ENCODE data around the gene ZNF608. TPM values are rescaled to one million over a fixed set of nuclear protein-coding genes. Genes with fewer than 3 reads are reported as not detected.
A peak's percentile ranks its signal among the peaks of the same experiment; 100 is the strongest.

The ZNF608 gene
- total and polyA plus RNA-seq, 2 experiments from 2014 or later: 12.4 to 30.0 TPM

DNA sequence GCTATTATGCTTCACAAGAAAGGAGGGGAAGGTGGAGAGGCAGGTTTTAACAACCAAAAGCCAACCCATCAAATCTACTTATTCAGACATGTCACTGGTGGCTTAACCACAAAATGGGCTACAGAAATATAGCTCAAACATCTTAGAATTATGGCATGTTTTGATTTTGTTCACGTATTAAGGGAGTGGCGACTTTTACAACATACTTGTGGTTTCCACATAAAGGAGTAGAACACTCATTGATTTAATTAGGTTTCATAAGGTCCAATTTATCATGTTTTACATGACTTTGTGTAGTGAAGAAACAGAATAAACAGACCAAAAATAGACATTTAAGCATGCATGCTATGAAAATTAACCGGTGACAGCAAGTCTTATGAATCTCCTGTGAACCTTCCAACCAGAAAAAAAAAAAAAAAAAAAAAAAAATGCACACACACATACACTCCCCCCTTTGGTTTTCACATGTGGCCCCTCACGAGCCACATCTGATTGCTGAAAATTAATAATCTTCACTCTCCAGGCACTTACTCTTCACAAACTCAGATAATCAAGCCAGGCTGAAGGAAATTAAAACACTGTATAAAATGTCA, 5.4 kb downstream of the ZNF608 start:
- H3K27me3 ChIP-seq: no peaks in the 10 kb centered on the region
- no peaks in the 10 kb centered on the region for H3K9me2 ChIP-seq (replicated peaks; ENCODE audit: insufficient read depth)
- H3K9me3 ChIP-seq (ENCODE audit: low read depth): no peaks in the 10 kb centered on the region
- WGBS (ENCODE audit: low lambda C conversion rate, missing lambda C conversion rate): 71% methylated on average over 4 of the region's 4 CpGs
- peak overlapping the region; percentile 91 for H3K27ac ChIP-seq
- TF ChIP-seq EZH2 (IDR thresholded peaks at IDR 0.05; ENCODE audit: borderline replicate concordance): no peak
- TF ChIP-seq, protein P1, sequence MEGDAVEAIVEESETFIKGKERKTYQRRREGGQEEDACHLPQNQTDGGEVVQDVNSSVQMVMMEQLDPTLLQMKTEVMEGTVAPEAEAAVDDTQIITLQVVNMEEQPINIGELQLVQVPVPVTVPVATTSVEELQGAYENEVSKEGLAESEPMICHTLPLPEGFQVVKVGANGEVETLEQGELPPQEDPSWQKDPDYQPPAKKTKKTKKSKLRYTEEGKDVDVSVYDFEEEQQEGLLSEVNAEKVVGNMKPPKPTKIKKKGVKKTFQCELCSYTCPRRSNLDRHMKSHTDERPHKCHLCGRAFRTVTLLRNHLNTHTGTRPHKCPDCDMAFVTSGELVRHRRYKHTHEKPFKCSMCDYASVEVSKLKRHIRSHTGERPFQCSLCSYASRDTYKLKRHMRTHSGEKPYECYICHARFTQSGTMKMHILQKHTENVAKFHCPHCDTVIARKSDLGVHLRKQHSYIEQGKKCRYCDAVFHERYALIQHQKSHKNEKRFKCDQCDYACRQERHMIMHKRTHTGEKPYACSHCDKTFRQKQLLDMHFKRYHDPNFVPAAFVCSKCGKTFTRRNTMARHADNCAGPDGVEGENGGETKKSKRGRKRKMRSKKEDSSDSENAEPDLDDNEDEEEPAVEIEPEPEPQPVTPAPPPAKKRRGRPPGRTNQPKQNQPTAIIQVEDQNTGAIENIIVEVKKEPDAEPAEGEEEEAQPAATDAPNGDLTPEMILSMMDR (IDR thresholded peaks at IDR 0.05; ENCODE audit: poor library complexity): no peak
- TF ChIP-seq EZH2phosphoT487 (IDR thresholded peaks at IDR 0.05; ENCODE audit: low read depth, severe bottlenecking, unreplicated experiment): no peak
- H3K4me3 ChIP-seq: no peak overlapping the region
- H2AFZ ChIP-seq: no peak overlapping the region
- no peaks in the 10 kb centered on the region for H3K36me3 ChIP-seq (replicated peaks; ENCODE audit: insufficient read depth, low read depth)
- H3K79me2 ChIP-seq: peaks cover 90% of the 10 kb centered on the region
- peak overlapping the region; percentile 78 for H3K4me2 ChIP-seq
- no peak for DNase-seq (ENCODE audit: low spot score)
- H4K20me1 ChIP-seq (ENCODE audit: insufficient read depth, poor library complexity, severe bottlenecking): no peaks in the 10 kb centered on the region
- peaks cover 59% of the 10 kb centered on the region for H3K4me1 ChIP-seq (ENCODE audit: insufficient read depth)

GRCh38 chr5:124740071-124740470, 6.4 kb downstream of the ZNF608 start:
- Histone ChIP-seq H3K79me2 (peaks cover 87% of the 10 kb centered on the region), H2AFZ (no peak overlapping the region), H3K36me3 (replicated peaks; ENCODE audit: insufficient read depth, low read depth) (no peaks in the 10 kb centered on the region), H3K27ac (peak overlapping the region; percentile 77), H3K4me2 (peak overlapping the region; percentile 78), H4K20me1 (ENCODE audit: insufficient read depth, poor library complexity, severe bottlenecking) (no peaks in the 10 kb centered on the region), H3K4me1 (ENCODE audit: insufficient read depth) (peaks cover 66% of the 10 kb centered on the region), H3K9me2 (replicated peaks; ENCODE audit: insufficient read depth) (no peaks in the 10 kb centered on the region), H3K27me3 (no peaks in the 10 kb centered on the region), H3K9me3 (ENCODE audit: low read depth) (no peaks in the 10 kb centered on the region), H3K4me3 (no peak overlapping the region)
- DNase-seq (ENCODE audit: low spot score): no peak
- TF ChIP-seq, protein P1 (IDR thresholded peaks at IDR 0.05; ENCODE audit: poor library complexity): no peak
- TF ChIP-seq EZH2phosphoT487 (IDR thresholded peaks at IDR 0.05; ENCODE audit: low read depth, severe bottlenecking, unreplicated experiment) (no peak), EZH2 (IDR thresholded peaks at IDR 0.05; ENCODE audit: borderline replicate concordance) (no peak)
- 51% methylated on average over 4 of the region's 4 CpGs for WGBS (ENCODE audit: low lambda C conversion rate, missing lambda C conversion rate)

DNA sequence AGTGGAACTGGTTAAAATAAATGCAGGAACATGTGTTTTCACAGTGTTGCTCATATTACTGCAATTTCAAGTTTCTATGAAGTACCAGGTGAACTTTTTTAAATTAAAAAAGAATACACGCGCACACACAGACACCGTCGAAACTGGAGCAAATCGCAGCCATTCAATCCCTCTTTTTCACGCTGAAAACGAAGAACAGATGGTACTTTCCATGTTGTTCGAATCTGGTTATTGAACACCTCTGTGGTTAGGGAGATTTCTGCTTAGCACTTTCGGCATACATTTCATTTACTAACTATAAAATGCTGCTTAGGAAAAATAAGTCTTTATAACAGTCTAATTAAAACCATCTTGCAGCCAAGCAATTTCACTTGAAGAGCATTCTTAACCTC, 6.8 kb downstream of the ZNF608 start:
- H3K79me2 ChIP-seq: peaks cover 86% of the 10 kb centered on the region
- H4K20me1 ChIP-seq (ENCODE audit: insufficient read depth, poor library complexity, severe bottlenecking): no peaks in the 10 kb centered on the region
- H3K27ac ChIP-seq: peak overlapping the region; percentile 77
- H3K36me3 ChIP-seq (replicated peaks; ENCODE audit: insufficient read depth, low read depth): no peaks in the 10 kb centered on the region
- peaks cover 70% of the 10 kb centered on the region for H3K4me1 ChIP-seq (ENCODE audit: insufficient read depth)
- no peaks in the 10 kb centered on the region for H3K27me3 ChIP-seq
- H3K4me3 ChIP-seq: no peak overlapping the region
- H3K4me2 ChIP-seq: peak overlapping the region; percentile 78
- no peak for DNase-seq (ENCODE audit: low spot score)
- H3K9me2 ChIP-seq (replicated peaks; ENCODE audit: insufficient read depth): no peaks in the 10 kb centered on the region
- no peak for TF ChIP-seq EZH2 (IDR thresholded peaks at IDR 0.05; ENCODE audit: borderline replicate concordance)
- TF ChIP-seq, protein P1 (IDR thresholded peaks at IDR 0.05; ENCODE audit: poor library complexity): no peak
- TF ChIP-seq EZH2phosphoT487 (IDR thresholded peaks at IDR 0.05; ENCODE audit: low read depth, severe bottlenecking, unreplicated experiment): no peak
- H2AFZ ChIP-seq: no peak overlapping the region
- no peaks in the 10 kb centered on the region for H3K9me3 ChIP-seq (ENCODE audit: low read depth)
- 32% methylated on average over 9 of the region's 9 CpGs for WGBS (ENCODE audit: low lambda C conversion rate, missing lambda C conversion rate)

Data from hepatocyte (in vitro differentiated cells).